HG02763 (cell line): Measurements from ENCODE around the gene CD93.

Experiments used
- ATAC-seq: cut with Tn5 transposase; IDR thresholded peaks from one replicate; pipeline ENCODE4 v1.9.1; 2021; ENCODE audit warnings: mild to moderate bottlenecking, moderate library complexity; ENCODE audit not compliant: unreplicated experiment

CD93 gene

GRCh38 chr20:23061734-23062561, 24.2 kb downstream of the CD93 start:
- ATAC-seq: no peak

GRCh38 chr20:23061262-23061661, 24.9 kb downstream of the CD93 start:
- ATAC-seq: no peak

- ATAC-seq: no peak
Observed at GRCh38 chr20:23060629-23061028, 25.5 kb downstream of the CD93 start.

GRCh38 chr20:23059846-23060245, 26.3 kb downstream of the CD93 start:
- no peak for ATAC-seq

GRCh38 chr20:23059001-23059400, 27.1 kb downstream of the CD93 start:
- no peak for ATAC-seq

GRCh38 chr20:23058240-23058639, 27.9 kb downstream of the CD93 start:
- ATAC-seq: no peak

GRCh38 chr20:23052904-23053303, 33.2 kb downstream of the CD93 start:
- ATAC-seq: no peak

GRCh38 chr20:23050847-23051627, 35.1 kb downstream of the CD93 start:
- no peak for ATAC-seq

GRCh38 chr20:23050076-23050838, 35.9 kb downstream of the CD93 start:
- ATAC-seq: no peak

GRCh38 chr20:23049201-23050075, 36.7 kb downstream of the CD93 start, which contains the start of gene THBD:
THBD (minus strand) TSS chr20:23049672; CDS start chr20:23049504, 168 bp downstream.
- no peak for ATAC-seq

GRCh38 chr20:23048283-23049200, 37.6 kb downstream of the CD93 start:
- no peak for ATAC-seq

GRCh38 chr20:23047738-23048214, 38.3 kb downstream of the CD93 start:
- no peak for ATAC-seq

GRCh38 chr20:23047001-23047737, 39.0 kb downstream of the CD93 start:
- ATAC-seq: no peak

- ATAC-seq: no peak
Observed at GRCh38 chr20:23046431-23046830, 39.7 kb downstream of the CD93 start.

- no peak for ATAC-seq
Observed at GRCh38 chr20:23043376-23043775, 42.7 kb downstream of the CD93 start.

- no peak for ATAC-seq
Observed at GRCh38 chr20:23042270-23042669, 43.9 kb downstream of the CD93 start.

- ATAC-seq: no peak
Observed at GRCh38 chr20:23039885-23040508, 46.1 kb downstream of the CD93 start.
